HG02642 (cell line): Measurements from ENCODE around the gene CAD.
"Not testable (repeated sequence)": the region's sequence is repeated elsewhere in the genome, so short reads cannot be mapped to it uniquely, and the experiment has no call there.

Experiments
- ATAC-seq: cut with Tn5 transposase; IDR thresholded peaks from one replicate; pipeline ENCODE4 v1.9.1; 2021; ENCODE audit warnings: mild to moderate bottlenecking; ENCODE audit not compliant: unreplicated experiment, poor library complexity

The CAD gene

GRCh38 chr2:27272537-27273522 is 55.7 kb downstream of the CAD start:
- ATAC-seq = not testable (repeated sequence)

- no peak for ATAC-seq
Observed at GRCh38 chr2:27275211-27276150, 58.3 kb downstream of the CAD start, which contains the start of gene DNAJC5G. DNAJC5G (plus strand) TSS chr2:27275433; CDS start chr2:27276729, 1,296 bp downstream.

DNA sequence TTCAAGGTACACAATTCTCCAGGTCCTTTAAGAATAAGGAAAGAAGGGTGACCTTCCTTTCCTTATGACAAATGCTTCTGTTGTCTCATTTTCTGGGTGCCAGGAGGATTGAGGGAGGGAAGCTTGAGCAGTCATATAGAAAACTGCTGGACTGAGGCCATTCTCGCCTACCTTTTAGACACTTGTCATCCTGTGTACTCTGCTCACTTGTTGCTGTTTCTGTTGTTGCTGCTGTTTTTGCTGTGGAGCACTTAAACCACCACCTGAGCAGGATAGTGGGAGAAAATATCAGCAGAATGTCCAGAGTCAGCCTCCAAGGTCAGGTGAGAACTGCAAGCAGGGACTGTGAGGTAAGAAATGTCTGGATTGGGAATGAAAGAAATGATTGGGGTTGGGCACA is 60.8 kb downstream of the CAD start:
- no peak for ATAC-seq

- no peak for ATAC-seq
Observed at GRCh38 chr2:27280826-27281225, 63.7 kb downstream of the CAD start.

DNA sequence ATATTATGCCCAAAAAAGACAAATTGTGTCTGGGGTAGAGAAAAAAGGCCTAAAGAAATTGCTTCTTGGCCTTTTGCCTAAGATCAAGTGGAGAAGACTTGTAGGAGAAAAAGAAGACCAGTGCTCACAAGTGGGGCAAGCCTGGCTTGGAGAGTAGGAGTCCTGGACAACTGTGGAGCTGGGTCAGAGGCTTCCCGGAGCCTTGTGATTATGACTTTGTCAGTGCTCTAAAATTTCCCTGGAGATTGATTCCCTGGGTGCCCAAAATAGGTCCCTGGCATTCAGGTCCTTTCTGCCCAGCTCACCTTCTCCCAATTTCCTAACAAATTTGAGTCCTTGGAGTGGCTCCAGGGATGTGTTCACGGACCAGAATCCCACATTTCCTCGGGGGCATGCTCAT is 64.3 kb downstream of the CAD start:
- no peak for ATAC-seq

- no peak for ATAC-seq
Observed at GRCh38 chr2:27281855-27282559, 64.8 kb downstream of the CAD start, which contains the start of gene TRIM54. TRIM54 (plus strand) TSS chr2:27282429; CDS start chr2:27282732, 303 bp downstream.

DNA sequence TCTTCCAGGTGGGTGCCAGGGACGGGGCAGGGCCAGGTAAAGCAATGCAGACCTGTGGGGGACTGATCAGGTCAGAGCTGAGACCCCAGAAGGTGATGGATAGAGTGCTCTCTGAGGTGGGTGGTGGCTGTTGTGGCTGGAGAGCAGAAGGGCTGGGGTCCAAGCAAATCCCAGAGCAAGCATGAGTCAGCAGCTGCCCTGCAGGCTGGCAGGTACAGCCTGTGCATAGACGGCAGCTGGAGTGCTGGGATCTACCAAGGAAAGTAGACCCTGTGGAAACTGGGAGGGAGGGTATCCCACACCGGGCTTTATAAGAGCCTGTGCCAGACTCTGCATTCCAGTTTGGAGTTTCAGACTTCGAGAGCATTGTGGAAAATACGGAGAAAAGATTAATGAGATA is 65.7 kb downstream of the CAD start:
- ATAC-seq = no peak

DNA sequence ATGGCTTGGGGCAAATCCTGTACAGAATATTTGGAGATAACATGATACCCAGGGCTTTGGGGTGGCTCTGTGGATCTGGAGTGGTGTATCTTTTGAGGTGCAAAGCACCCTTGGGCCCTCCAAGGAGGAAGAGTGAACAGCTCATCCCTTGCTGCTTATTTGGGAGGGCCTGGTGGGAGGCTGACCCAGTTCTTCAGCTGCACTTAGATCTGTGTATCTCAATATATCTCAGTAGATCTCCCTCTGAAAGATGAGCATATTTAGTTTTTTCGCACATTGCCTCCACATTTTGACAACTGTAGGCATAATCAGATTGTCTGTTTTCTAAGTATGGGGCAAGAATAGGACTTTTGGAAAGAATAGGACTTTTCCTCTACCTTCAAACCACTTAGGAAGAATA is 67.8 kb downstream of the CAD start:
- ATAC-seq = no peak

- ATAC-seq = no peak
Observed at GRCh38 chr2:27285481-27285880, 68.3 kb downstream of the CAD start.

DNA sequence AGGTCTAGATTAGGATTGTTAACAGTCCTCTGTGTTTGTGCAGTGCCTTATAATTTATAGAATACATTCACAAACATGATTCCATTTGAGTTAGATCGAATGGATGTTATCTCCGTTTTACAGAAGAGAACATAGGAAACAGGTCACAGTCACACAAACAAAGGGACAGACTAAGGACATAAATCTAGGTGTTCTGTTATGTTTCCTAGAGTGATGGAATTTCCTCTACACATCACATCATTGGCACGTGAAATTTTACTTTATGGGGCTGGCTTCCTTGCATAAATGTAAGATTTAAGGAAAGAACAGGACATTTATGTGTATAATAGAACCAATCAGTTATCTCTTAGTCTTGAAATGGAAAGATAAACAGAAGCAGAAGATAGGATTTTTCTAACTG is 71.4 kb downstream of the CAD start:
- no peak for ATAC-seq

DNA sequence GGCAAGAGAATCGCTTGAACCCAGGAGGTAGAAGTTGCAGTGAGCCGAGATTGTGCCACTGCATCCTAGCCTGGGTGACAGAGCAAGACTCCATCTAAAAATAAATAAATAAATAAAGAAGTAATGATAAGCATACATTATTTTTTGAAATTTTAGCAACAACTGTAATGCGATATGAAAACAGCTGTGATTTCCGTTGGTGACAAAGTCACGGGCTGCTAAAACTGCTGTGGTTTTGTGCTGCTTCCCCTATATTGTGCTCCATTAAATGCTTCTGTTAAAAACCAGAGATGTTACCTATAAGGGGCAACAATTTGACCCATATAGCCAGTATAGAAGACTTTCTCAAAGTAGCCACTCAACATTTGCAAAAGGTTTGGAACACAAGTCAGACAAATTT is 73.4 kb downstream of the CAD start:
- no peak for ATAC-seq

DNA sequence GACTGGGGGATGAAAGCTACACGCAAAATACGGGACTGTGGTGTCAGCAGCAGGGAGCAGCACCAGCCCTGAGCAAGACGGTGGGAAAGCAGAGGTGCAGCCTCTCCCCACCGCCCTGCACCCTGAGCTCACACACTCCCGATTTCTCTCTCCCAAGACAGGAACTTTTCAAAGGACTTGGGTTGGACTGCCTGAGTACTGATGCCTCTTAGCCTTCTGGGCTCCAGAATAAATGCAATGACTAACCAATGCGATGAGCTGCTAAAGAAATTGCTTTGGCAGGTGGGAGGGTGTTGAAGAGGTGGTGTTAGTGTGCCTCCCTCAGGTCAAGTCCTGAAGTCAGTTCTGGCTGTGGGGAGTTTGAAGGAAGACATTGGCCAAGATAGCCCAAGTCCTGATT is 74.7 kb downstream of the CAD start:
- no peak for ATAC-seq
